Lower lobe of right lung (tissue), 2 donors: ENCODE measurements around the gene PAK4. TPM values are rescaled to one million over a fixed set of nuclear protein-coding genes. Genes with fewer than 3 reads are reported as not detected.

ENCODE experiments used
- ATAC-seq, 2 donors: fragments of 200-7000 bp; cut with Tn5 transposase; one replicate each; pipeline ENCODE4 v1.9.1; 2020 to 2022; ENCODE audit warnings: mild to moderate bottlenecking in 2 of 2, moderate library complexity in 2 of 2
- DNase-seq: peaks from one replicate; pipeline ENCODE4 v3.0.0-alpha.2; 2020
- H3K27ac ChIP-seq: fragments of 200-600 bp; one replicate; pipeline ENCODE4 v1.8.0; 2022
- H3K27me3 ChIP-seq: fragments of 200-600 bp; one replicate; pipeline ENCODE4 v1.8.0; 2022; ENCODE audit warnings: low read depth
- H3K36me3 ChIP-seq: fragments of 200-600 bp; one replicate; pipeline ENCODE4 v1.8.0; 2022; ENCODE audit warnings: mild to moderate bottlenecking
- H3K4me1 ChIP-seq: fragments of 200-600 bp; one replicate; pipeline ENCODE4 v1.8.0; 2022
- H3K4me3 ChIP-seq: fragments of 200-600 bp; one replicate; pipeline ENCODE4 v1.8.0; 2022; ENCODE audit warnings: mild to moderate bottlenecking
- H3K9me3 ChIP-seq: fragments of 200-600 bp; one replicate; pipeline ENCODE4 v1.8.0; 2022
- intact Hi-C: fragments of 100-400 bp; cut with DNase I; formaldehyde crosslinking; loops from one replicate; pipeline ENCODE4 v1.11.0; 2022
- total RNA-seq: library from RNA; stranded (reverse); fragmentation: NEBNext Ultra II Directional; extraction: Animal tissue kit (Norgen Biotek cat#: 25700); gene quantifications from one replicate; pipeline ENCODE4 v1.2.1, GENCODE V29; 2021
- TF ChIP-seq, protein P1 (sequence below): fragments of 200-600 bp; IDR thresholded peaks from one replicate; pipeline ENCODE4 v1.8.0; 2022; ENCODE audit warnings: antibody characterized with exemption, mild to moderate bottlenecking
- donor health status: DM: no; HTN: yes; CAD: no; lungs with severe emphysema.

The PAK4 gene
- total RNA-seq, 1 donor from 2014 or later, result 73.0 TPM

DNA sequence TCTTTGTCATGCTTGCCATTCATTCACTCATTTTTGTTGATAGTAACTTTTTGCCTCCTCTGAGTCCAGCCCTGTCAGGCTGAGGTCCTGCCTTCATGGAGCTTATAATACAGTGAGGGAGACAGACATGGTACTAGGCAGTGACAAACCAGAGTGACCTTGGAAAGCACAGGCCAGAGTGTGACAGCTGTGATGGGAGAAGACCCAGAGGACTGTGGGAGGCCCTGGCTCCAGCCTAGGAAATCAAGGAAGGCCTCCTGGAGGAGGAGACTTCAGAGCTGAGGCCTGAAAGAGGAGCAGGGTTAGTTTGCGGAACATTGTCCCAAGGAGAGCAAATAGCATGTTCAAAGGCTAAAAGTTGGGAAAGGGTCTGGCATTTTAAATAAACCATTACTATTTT is 20.5 kb downstream of the PAK4 start:
- Histone ChIP-seq H3K9me3 (no peaks in the 10 kb centered on the region), H3K36me3 (peaks cover 8% of the 10 kb centered on the region), H3K4me1 (peaks cover 49% of the 10 kb centered on the region), H3K4me3 (no peak overlapping the region), H3K27ac (peak overlapping the region; percentile 73), H3K27me3 (no peaks in the 10 kb centered on the region)
- TF ChIP-seq, protein P1, sequence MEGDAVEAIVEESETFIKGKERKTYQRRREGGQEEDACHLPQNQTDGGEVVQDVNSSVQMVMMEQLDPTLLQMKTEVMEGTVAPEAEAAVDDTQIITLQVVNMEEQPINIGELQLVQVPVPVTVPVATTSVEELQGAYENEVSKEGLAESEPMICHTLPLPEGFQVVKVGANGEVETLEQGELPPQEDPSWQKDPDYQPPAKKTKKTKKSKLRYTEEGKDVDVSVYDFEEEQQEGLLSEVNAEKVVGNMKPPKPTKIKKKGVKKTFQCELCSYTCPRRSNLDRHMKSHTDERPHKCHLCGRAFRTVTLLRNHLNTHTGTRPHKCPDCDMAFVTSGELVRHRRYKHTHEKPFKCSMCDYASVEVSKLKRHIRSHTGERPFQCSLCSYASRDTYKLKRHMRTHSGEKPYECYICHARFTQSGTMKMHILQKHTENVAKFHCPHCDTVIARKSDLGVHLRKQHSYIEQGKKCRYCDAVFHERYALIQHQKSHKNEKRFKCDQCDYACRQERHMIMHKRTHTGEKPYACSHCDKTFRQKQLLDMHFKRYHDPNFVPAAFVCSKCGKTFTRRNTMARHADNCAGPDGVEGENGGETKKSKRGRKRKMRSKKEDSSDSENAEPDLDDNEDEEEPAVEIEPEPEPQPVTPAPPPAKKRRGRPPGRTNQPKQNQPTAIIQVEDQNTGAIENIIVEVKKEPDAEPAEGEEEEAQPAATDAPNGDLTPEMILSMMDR, result no peak
- DNase-seq (no peak), ATAC-seq (no peak)
- intact Hi-C loops, result no loop called here

DNA sequence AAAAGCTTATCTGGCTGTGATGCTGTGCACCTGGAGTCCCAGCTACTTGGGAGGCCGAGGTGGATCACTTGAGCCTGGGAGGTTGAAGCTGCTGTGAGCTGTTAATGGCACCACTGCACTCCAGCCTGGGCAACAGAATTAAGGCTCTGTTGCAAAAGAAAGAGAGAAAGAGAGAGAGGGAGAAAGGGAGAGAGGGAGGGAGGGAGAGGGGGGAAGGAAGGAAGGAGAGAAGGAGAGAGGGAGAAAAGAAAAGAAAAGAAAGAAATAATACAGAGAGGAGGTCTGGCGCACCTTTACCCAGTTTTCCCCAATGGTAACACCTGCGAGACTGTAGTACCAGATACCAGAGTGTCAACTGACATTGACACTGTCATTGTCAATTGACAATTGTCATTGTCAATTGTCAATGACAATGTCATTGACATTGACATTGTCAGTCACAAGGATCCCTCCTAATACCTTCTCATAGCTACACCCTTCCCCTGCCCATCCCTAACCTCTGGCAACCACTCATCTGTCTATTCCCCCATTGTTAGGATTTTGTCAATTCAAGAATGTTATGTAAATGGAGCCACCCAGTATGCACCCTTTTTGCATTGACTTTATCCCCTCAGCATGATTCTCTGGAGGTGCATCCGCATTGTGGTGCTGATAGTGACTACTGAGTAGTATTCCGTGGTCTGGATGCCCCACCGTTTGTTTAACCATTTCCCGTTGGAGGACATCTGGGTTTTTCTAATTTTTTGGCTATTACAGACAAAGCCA is 21.3 kb downstream of the PAK4 start:
- ATAC-seq (no peak), DNase-seq (no peak)
- H3K4me3 ChIP-seq, result no peak overlapping the region
- peaks cover 49% of the 10 kb centered on the region for H3K4me1 ChIP-seq
- H3K27ac ChIP-seq, result no peak overlapping the region
- TF ChIP-seq, protein P1, result no peak
- peaks cover 8% of the 10 kb centered on the region for H3K36me3 ChIP-seq
- H3K9me3 ChIP-seq, result no peaks in the 10 kb centered on the region
- intact Hi-C loops, result no loop called here
- H3K27me3 ChIP-seq, result no peaks in the 10 kb centered on the region

DNA sequence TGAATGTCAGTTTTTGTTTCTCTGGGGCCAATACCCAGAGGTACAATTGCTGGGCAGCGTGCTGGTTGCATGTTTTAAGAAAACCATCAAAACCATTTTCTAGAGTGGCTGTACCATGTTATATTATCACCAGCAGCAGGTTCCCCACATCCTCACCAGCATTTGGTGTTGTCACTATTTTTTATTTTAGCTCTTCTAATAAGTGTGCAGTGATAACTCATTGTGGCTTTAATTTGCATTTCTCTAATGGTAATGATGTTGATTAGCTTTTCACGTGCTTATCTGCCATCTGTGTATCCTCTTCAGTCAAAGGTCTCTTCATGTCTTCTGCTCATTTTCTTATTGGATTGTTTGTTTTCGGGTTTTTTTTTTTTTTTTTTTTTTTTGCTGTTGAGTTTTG is 21.9 kb downstream of the PAK4 start:
- Histone ChIP-seq H3K4me1 (peaks cover 43% of the 10 kb centered on the region), H3K4me3 (no peak overlapping the region), H3K36me3 (peaks cover 8% of the 10 kb centered on the region), H3K27me3 (no peaks in the 10 kb centered on the region), H3K9me3 (no peaks in the 10 kb centered on the region), H3K27ac (no peak overlapping the region)
- ATAC-seq, result no peak
- TF ChIP-seq, protein P1, result no peak
- DNase-seq, result no peak
- intact Hi-C loops, result no loop called here

DNA sequence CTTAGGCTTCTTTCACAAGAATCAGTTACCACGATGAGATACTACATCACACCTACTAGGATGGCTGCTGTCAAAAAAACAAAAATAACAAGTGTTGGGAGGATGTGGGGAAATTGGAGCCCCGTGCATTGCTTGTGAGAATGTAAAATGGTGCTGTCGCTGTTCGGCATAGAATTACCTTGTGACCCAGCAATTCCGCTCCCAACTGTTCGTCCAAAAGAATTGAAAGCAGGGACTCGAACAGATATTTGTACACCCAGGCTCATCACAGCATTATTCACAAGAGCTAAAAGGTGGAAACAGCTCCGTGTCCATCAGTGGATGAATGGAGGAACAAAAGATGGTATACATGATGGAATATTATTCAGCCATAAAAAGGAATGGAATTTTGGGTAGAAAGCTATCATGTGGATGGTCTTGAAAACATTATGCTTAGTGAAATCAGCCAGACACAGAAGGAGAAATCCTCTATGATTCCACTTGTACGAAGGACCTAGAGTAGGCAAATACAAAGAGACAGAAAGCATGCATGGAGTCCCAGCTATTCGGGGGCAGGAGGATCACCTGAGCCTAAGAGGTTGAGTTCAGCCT is 23.4 kb downstream of the PAK4 start:
- H3K27me3 ChIP-seq, result no peaks in the 10 kb centered on the region
- H3K4me1 ChIP-seq, result peaks cover 35% of the 10 kb centered on the region
- intact Hi-C loops, result no loop called here
- no peak overlapping the region for H3K4me3 ChIP-seq
- no peak overlapping the region for H3K27ac ChIP-seq
- TF ChIP-seq, protein P1, result no peak
- ATAC-seq (no peak), DNase-seq (no peak)
- H3K36me3 ChIP-seq, result peaks cover 14% of the 10 kb centered on the region
- no peaks in the 10 kb centered on the region for H3K9me3 ChIP-seq

DNA sequence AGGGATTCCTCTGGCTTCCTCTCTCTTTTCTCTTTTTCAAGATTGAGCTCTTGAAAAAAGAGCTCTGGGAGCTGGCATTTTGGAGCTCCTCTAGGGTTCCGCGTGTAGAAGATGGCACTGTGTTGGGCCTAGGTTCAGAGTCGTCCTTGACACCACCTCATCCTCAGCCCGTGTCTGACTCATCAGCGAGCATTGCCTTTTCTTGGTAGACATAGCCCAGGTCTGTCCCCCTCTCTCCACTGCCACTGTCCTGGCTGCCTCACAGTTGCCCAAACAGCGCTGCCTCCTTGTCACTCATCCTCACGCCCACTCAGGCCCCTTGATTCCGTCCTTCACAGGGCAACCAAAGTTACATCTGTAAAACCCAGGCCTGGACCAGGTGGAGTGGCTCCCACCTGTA is 24.6 kb downstream of the PAK4 start:
- ATAC-seq (no peak), DNase-seq (no peak)
- Histone ChIP-seq H3K27me3 (no peaks in the 10 kb centered on the region), H3K4me3 (no peak overlapping the region), H3K4me1 (peaks cover 35% of the 10 kb centered on the region), H3K9me3 (no peaks in the 10 kb centered on the region), H3K27ac (no peak overlapping the region), H3K36me3 (peaks cover 14% of the 10 kb centered on the region)
- intact Hi-C loops, result no loop called here
- TF ChIP-seq, protein P1, result no peak
